GM20000 (cell line): ENCODE measurements around the gene HACD4.

ENCODE experiments used
- DNase-seq: peaks from one replicate; pipeline ENCODE4 v3.0.0; 2012; ENCODE audit warnings: low spot score
- TF ChIP-seq, protein P1 (sequence below): IDR thresholded peaks from 2 replicates; pipeline ENCODE4 v1.5.1; 2012; ENCODE audit warnings: mild to moderate bottlenecking, control low read depth; ENCODE audit errors: extremely low read depth, missing control alignments

Gene HACD4, protein sequence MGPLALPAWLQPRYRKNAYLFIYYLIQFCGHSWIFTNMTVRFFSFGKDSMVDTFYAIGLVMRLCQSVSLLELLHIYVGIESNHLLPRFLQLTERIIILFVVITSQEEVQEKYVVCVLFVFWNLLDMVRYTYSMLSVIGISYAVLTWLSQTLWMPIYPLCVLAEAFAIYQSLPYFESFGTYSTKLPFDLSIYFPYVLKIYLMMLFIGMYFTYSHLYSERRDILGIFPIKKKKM

DNA sequence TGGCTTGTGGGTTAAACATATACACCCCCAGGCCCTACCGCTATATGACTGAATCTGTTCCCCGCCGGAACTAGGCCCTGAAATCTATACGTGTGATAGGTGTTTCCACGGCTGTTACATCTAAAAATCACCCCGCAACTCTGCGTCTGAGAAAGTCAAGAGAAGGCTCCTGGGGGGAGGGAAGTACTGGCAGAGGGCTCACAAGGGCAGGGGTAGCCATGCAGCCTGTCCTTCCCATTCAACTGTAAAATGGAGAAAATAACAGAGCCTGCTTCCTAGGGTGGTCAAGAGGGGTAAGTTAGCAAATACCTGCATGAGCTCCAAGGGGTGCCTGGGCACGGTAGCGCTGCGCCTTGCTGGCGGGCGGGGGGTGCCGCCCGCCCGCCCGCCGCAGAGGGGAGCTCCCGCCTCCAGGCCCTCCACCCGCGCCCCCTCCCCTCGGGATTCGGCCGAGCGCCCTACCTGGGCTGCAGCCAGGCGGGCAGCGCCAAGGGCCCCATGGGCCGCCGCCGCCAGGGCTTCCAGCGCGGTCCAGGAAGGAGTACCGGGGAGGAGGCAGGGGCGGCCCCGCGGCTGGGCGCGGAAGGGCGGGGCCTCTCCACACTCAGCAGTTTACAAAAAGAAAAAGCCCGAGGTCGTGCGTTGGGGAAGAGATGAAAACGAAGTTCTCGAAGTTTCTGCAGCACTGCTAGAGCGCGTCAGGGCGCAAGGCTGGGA is at the start of gene HACD4:
TSS of gene HACD4 (minus strand) at position 550 of the 717 bp plus-strand sequence. CDS start at position 500, 50 bp downstream.
- TF ChIP-seq, protein P1, sequence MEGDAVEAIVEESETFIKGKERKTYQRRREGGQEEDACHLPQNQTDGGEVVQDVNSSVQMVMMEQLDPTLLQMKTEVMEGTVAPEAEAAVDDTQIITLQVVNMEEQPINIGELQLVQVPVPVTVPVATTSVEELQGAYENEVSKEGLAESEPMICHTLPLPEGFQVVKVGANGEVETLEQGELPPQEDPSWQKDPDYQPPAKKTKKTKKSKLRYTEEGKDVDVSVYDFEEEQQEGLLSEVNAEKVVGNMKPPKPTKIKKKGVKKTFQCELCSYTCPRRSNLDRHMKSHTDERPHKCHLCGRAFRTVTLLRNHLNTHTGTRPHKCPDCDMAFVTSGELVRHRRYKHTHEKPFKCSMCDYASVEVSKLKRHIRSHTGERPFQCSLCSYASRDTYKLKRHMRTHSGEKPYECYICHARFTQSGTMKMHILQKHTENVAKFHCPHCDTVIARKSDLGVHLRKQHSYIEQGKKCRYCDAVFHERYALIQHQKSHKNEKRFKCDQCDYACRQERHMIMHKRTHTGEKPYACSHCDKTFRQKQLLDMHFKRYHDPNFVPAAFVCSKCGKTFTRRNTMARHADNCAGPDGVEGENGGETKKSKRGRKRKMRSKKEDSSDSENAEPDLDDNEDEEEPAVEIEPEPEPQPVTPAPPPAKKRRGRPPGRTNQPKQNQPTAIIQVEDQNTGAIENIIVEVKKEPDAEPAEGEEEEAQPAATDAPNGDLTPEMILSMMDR = no peak
- DNase-seq = peak; percentile 85

DNA sequence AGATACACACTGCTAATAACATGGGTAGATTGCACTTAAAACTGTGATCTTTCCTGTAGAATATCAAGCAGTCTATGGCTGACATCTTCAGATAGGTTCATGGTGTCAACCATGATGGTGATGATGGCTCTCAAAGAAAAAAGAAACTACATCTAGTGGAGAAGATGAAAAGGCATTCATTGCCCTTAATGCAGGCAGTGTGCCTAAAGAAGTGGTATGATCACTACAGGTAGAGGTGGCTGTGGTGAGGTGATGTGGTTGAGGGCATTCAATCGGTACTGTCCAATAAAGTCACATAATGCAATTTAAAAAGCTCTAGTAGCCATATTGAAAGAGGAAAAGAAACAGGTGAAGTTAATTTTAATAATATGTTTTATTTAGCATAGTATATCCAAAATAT is 49.4 kb upstream of the HACD4 start:
- DNase-seq = no peak
- TF ChIP-seq, protein P1 = no peak

DNA sequence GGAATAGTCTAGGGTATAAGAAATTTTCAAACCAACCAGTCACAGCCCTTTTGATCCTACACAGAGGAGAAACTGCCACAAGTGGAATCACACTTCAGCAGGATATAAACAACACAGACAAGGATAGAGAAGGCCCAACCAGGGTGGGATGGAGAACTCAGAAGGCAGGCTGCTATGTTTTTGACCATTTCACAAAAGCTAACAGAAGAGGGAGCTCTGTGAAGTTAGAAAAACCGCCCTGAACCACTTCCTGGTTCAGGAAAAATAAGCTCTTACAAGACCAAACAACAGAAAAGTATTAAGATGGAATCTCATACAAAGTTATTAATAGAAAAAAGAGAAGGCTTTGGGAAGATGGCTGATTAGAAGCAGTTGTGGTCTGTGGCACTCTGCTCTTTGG is 47.3 kb upstream of the HACD4 start:
- TF ChIP-seq, protein P1 = no peak
- no peak for DNase-seq

DNA sequence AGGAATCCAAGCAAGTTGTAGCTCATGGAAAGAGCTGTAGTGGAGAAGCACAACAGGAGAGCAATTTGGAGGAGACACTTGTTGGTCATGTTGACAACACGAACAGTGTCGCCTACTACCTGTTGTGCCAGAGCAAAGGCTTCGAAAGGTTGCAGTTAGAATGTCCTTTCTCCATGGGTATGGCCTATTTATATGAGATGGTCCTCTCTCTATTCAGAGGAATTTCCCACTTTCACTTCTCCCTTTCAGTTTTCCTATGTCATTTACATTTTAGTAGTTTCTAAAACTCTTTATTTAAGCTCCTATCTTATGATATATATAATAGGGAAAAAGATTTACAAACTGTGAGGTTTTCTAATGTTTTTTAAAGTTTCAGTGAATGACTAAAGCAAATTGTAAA is 46.3 kb upstream of the HACD4 start, which contains the start of gene IFNB1:
TSS of gene IFNB1 (minus strand) at position 162 of the 400 bp plus-strand sequence. CDS start at position 89, 73 bp downstream.
- TF ChIP-seq, protein P1 = no peak

DNA sequence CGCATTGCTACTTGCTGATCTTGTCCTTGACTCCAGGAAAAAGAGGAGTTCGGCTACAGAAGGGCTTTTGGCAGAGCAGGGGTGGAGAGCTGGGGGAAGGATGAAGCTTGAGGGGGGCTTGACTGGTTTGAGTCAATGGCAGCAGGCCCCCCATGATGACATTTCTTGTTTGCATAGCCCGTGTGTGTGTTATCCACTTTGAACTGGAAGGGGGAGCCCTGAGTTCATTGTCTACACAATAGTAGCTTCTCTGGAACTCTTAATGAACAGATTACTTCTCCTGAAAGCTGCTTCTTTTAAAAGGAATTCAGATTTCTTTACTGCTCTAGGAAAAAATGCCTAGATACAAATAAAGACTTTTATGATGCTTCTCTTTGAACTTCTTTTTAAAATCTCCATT is 44.0 kb upstream of the HACD4 start:
- TF ChIP-seq, protein P1 = no peak
- no peak for DNase-seq

More for the DNA sequence above, 46.3 kb upstream of the HACD4 start, which contains the start of gene IFNB1:
- no peak for DNase-seq

DNA sequence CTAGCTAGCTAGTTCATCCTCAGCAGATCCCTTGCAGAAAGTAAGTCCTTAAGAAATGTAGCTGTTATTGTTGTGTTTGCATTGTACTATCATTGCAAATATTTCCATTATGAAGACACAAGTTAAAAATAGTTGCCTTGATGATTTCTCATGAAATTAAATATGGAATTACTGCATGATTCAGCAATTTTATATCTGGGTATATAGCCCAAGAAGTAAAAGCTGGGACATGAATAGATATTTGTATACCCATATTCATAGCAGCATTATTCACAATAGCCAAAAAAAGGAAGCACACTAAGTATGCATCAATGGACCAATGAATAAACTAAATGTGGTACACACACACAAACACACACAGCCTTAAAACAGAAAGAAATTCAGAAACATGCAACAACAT is 39.5 kb upstream of the HACD4 start:
- DNase-seq = no peak
- TF ChIP-seq, protein P1 = no peak

DNA sequence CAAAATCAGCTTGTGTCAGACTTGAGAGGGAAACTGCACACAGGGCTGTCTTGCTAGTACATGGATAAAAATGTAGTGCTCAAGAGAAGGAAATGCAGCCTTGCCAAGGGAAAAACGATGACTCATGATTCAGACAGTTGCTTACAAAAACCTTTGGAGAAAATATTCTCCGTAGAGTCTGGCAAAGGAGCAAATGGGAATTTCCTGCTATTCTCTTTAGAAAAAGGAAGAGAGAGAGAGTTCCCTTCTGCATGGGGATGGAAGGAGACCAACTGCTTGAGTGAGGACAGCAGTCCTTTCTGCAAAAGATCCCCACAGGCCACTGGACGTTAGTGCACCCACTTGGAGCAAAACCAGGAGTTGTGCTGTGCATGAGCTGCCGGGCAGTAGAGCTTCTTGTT is 38.7 kb upstream of the HACD4 start:
- no peak for DNase-seq
- TF ChIP-seq, protein P1 = no peak
